ENCODE data around the gene COL5A1.

COL5A1 gene

GRCh38 chr9:134719331-134719730 lies 77.7 kb downstream of the COL5A1 start:
- Histone ChIP-seq H3K27ac (ENCODE audit: low read depth, low read length, poor library complexity, severe bottlenecking) (no peak overlapping the region), H3K9me2 (ENCODE audit: low read depth, low read length) (no peaks in the 10 kb centered on the region), H2AFZ (ENCODE audit: low read length) (no peak overlapping the region), H3K4me1 (ENCODE audit: insufficient read depth, low read length, severe bottlenecking) (no peaks in the 10 kb centered on the region), H3K9ac (ENCODE audit: low read length) (no peak overlapping the region), H3K79me2 (ENCODE audit: insufficient read depth, low read length) (no peaks in the 10 kb centered on the region), H3K36me3 (ENCODE audit: insufficient read depth, low read length) (no peaks in the 10 kb centered on the region), H3K4me3 (ENCODE audit: low read depth, low read length, poor library complexity, severe bottlenecking) (no peak overlapping the region), H4K20me1 (ENCODE audit: insufficient read depth, low read length) (no peaks in the 10 kb centered on the region), H3F3A (ENCODE audit: insufficient read depth, low read length) (no peaks in the 10 kb centered on the region), H3K4me2 (ENCODE audit: low read length) (no peak overlapping the region), H3K27me3 (ENCODE audit: insufficient read depth, low read length) (no peaks in the 10 kb centered on the region), H3K9me3 (ENCODE audit: low read length) (no peaks in the 10 kb centered on the region)
- TF ChIP-seq EZH2 (IDR thresholded peaks at IDR 0.05; ENCODE audit: borderline replicate concordance, low read length) (no peak), CTCF (IDR thresholded peaks at IDR 0.05; ENCODE audit: low read length) (no peak)

- no peaks in the 10 kb centered on the region for H3K79me2 ChIP-seq (ENCODE audit: insufficient read depth, low read length)
These were observed 78.6 kb downstream of the COL5A1 start for GRCh38 chr9:134720136-134720753.

GRCh38 chr9:134720796-134721195 lies 79.2 kb downstream of the COL5A1 start:
- Histone ChIP-seq H3F3A (ENCODE audit: insufficient read depth, low read length) (no peaks in the 10 kb centered on the region), H3K9ac (ENCODE audit: low read length) (no peak overlapping the region), H3K4me1 (ENCODE audit: insufficient read depth, low read length, severe bottlenecking) (no peaks in the 10 kb centered on the region), H3K27me3 (ENCODE audit: insufficient read depth, low read length) (no peaks in the 10 kb centered on the region), H3K9me3 (ENCODE audit: low read length) (no peaks in the 10 kb centered on the region), H3K36me3 (ENCODE audit: insufficient read depth, low read length) (no peaks in the 10 kb centered on the region), H2AFZ (ENCODE audit: low read length) (no peak overlapping the region), H3K79me2 (ENCODE audit: insufficient read depth, low read length) (no peaks in the 10 kb centered on the region), H3K4me3 (ENCODE audit: low read depth, low read length, poor library complexity, severe bottlenecking) (no peak overlapping the region), H4K20me1 (ENCODE audit: insufficient read depth, low read length) (no peaks in the 10 kb centered on the region), H3K9me2 (ENCODE audit: low read depth, low read length) (no peaks in the 10 kb centered on the region), H3K4me2 (ENCODE audit: low read length) (no peak overlapping the region), H3K27ac (ENCODE audit: low read depth, low read length, poor library complexity, severe bottlenecking) (no peak overlapping the region)
- TF ChIP-seq EZH2 (IDR thresholded peaks at IDR 0.05; ENCODE audit: borderline replicate concordance, low read length) (no peak), CTCF (IDR thresholded peaks at IDR 0.05; ENCODE audit: low read length) (no peak)

More at GRCh38 chr9:134720136-134720753, 78.6 kb downstream of the COL5A1 start:
- Histone ChIP-seq H3K9me3 (ENCODE audit: low read length) (no peaks in the 10 kb centered on the region), H3K9me2 (ENCODE audit: low read depth, low read length) (no peaks in the 10 kb centered on the region), H3K9ac (ENCODE audit: low read length) (no peak overlapping the region), H3K4me3 (ENCODE audit: low read depth, low read length, poor library complexity, severe bottlenecking) (no peak overlapping the region), H4K20me1 (ENCODE audit: insufficient read depth, low read length) (no peaks in the 10 kb centered on the region), H3K27ac (ENCODE audit: low read depth, low read length, poor library complexity, severe bottlenecking) (no peak overlapping the region), H3K4me2 (ENCODE audit: low read length) (no peak overlapping the region), H3K27me3 (ENCODE audit: insufficient read depth, low read length) (no peaks in the 10 kb centered on the region), H2AFZ (ENCODE audit: low read length) (no peak overlapping the region), H3K36me3 (ENCODE audit: insufficient read depth, low read length) (no peaks in the 10 kb centered on the region), H3F3A (ENCODE audit: insufficient read depth, low read length) (no peaks in the 10 kb centered on the region), H3K4me1 (ENCODE audit: insufficient read depth, low read length, severe bottlenecking) (no peaks in the 10 kb centered on the region)
- TF ChIP-seq EZH2 (IDR thresholded peaks at IDR 0.05; ENCODE audit: borderline replicate concordance, low read length), result no peak
- TF ChIP-seq CTCF (IDR thresholded peaks at IDR 0.05; ENCODE audit: low read length), result no peak

Data from OCI-LY1 (cell line).